ENCODE measurements around the gene ATP11A.

- no peak for TF ChIP-seq POLR2A (IDR thresholded peaks at IDR 0.05)
- TF ChIP-seq POLR2AphosphoS5 (IDR thresholded peaks at IDR 0.05): no peak
These were observed 38.5 kb upstream of the ATP11A start for GRCh38 chr13:112651311-112651710.

Measured in sigmoid colon (tissue), 4 donors.